Measurements from ENCODE around the gene ALDH4A1. TPM values are rescaled to one million over a fixed set of nuclear protein-coding genes. Genes with fewer than 3 reads are reported as not detected.
"Not testable (repeated sequence)": the region's sequence is repeated elsewhere in the genome, so short reads cannot be mapped to it uniquely, and the experiment has no call there.

ALDH4A1 gene
- total and polyA plus RNA-seq, 2 donors, result 11.9 to 26.0 TPM

- no peaks in the 10 kb centered on the region for H3K36me3 ChIP-seq (ENCODE audit: insufficient read depth)
- 96% methylated on average over 17 of the region's 17 CpGs for WGBS
- no peak overlapping the region for H3K4me3 ChIP-seq (ENCODE audit: low read depth, low read length)
- no peak overlapping the region for H3K27ac ChIP-seq (ENCODE audit: low read depth)
- no peaks in the 10 kb centered on the region for H3K4me1 ChIP-seq (ENCODE audit: insufficient read depth)
- no peak for DNase-seq (ENCODE audit: extremely low spot score)
These were observed 62.2 kb downstream of the ALDH4A1 start for GRCh38 chr1:18840145-18840544.

GRCh38 chr1:18836654-18837053, 65.7 kb downstream of the ALDH4A1 start:
- whole genome bisulfite sequencing, result 69% methylated on average over 5 of the region's 5 CpGs
- H3K27ac ChIP-seq (ENCODE audit: low read depth), result no peak overlapping the region
- no peak overlapping the region for H3K4me3 ChIP-seq (ENCODE audit: low read depth, low read length)
- no peaks in the 10 kb centered on the region for H3K36me3 ChIP-seq (ENCODE audit: insufficient read depth)
- no peaks in the 10 kb centered on the region for H3K4me1 ChIP-seq (ENCODE audit: insufficient read depth)
- no peak for DNase-seq (ENCODE audit: extremely low spot score)

- not testable (repeated sequence) for H3K27ac ChIP-seq (ENCODE audit: low read depth); H3K36me3 ChIP-seq (ENCODE audit: insufficient read depth); DNase-seq (ENCODE audit: extremely low spot score); H3K4me3 ChIP-seq (ENCODE audit: low read depth, low read length); H3K4me1 ChIP-seq (ENCODE audit: insufficient read depth)
- 40% methylated on average over 1 of the region's 1 CpG for WGBS
These were observed 70.0 kb downstream of the ALDH4A1 start for GRCh38 chr1:18832319-18832718.

GRCh38 chr1:18831656-18832055, 70.7 kb downstream of the ALDH4A1 start:
- 94% methylated on average over 2 of the region's 2 CpGs for WGBS
- H3K36me3 ChIP-seq (ENCODE audit: insufficient read depth), result no peaks in the 10 kb centered on the region
- no peak overlapping the region for H3K4me3 ChIP-seq (ENCODE audit: low read depth, low read length)
- H3K27ac ChIP-seq (ENCODE audit: low read depth), result no peak overlapping the region
- DNase-seq (ENCODE audit: extremely low spot score), result no peak
- no peaks in the 10 kb centered on the region for H3K4me1 ChIP-seq (ENCODE audit: insufficient read depth)

- Histone ChIP-seq H3K27ac (ENCODE audit: low read depth) (no peak overlapping the region), H3K4me1 (ENCODE audit: insufficient read depth) (no peaks in the 10 kb centered on the region), H3K36me3 (ENCODE audit: insufficient read depth) (no peaks in the 10 kb centered on the region), H3K4me3 (ENCODE audit: low read depth, low read length) (no peak overlapping the region)
- WGBS, result 22% methylated on average over 12 of the region's 12 CpGs
- no peak for DNase-seq (ENCODE audit: extremely low spot score)
These were observed 71.8 kb downstream of the ALDH4A1 start for GRCh38 chr1:18830596-18830995.

GRCh38 chr1:18829671-18830070, 72.7 kb downstream of the ALDH4A1 start:
- no peaks in the 10 kb centered on the region for H3K4me1 ChIP-seq (ENCODE audit: insufficient read depth)
- DNase-seq (ENCODE audit: extremely low spot score), result no peak
- H3K27ac ChIP-seq (ENCODE audit: low read depth), result no peak overlapping the region
- no peaks in the 10 kb centered on the region for H3K36me3 ChIP-seq (ENCODE audit: insufficient read depth)
- no peak overlapping the region for H3K4me3 ChIP-seq (ENCODE audit: low read depth, low read length)
- WGBS, result 86% methylated on average over 1 of the region's 1 CpG

GRCh38 chr1:18828224-18828623, 74.1 kb downstream of the ALDH4A1 start:
- Histone ChIP-seq H3K36me3 (ENCODE audit: insufficient read depth) (no peaks in the 10 kb centered on the region), H3K4me3 (ENCODE audit: low read depth, low read length) (no peak overlapping the region), H3K4me1 (ENCODE audit: insufficient read depth) (no peaks in the 10 kb centered on the region), H3K27ac (ENCODE audit: low read depth) (no peak overlapping the region)
- DNase-seq (ENCODE audit: extremely low spot score), result no peak
- 55% methylated on average over 2 of the region's 2 CpGs for WGBS

- WGBS, result 93% methylated on average over 6 of the region's 6 CpGs
- Histone ChIP-seq H3K4me1 (ENCODE audit: insufficient read depth) (no peaks in the 10 kb centered on the region), H3K4me3 (ENCODE audit: low read depth, low read length) (no peak overlapping the region), H3K27ac (ENCODE audit: low read depth) (no peak overlapping the region), H3K36me3 (ENCODE audit: insufficient read depth) (no peaks in the 10 kb centered on the region)
- no peak for DNase-seq (ENCODE audit: extremely low spot score)
These were observed 78.9 kb downstream of the ALDH4A1 start for GRCh38 chr1:18823438-18823837.

Small RNAs within 50 kb of the gene (small RNA-seq; reads per million reads assigned to genes)
- not detected for gene MIR1290
- not detected for gene MIR4695

Other genes with a start within 250 kb of the ALDH4A1 start
- gene TAS1R2, start 42.9 kb downstream of the ALDH4A1 start, total RNA-seq, result not detected
- gene TAS1R2, start 42.9 kb downstream of the ALDH4A1 start, polyA plus RNA-seq, result not detected
- 4.3 TPM for gene IFFO2, start 54.1 kb upstream of the ALDH4A1 start, total RNA-seq
- gene IFFO2, start 54.1 kb upstream of the ALDH4A1 start, polyA plus RNA-seq, result 14.2 TPM

All from urinary bladder (tissue), 4 donors.